ENCODE results near the gene ISG20L2. TPM values are rescaled to one million over a fixed set of nuclear protein-coding genes. Genes with fewer than 3 reads are reported as not detected.

The ISG20L2 gene
- total and polyA plus RNA-seq, 12 donors = 5.7 to 17.5 (median 13.3) TPM

DNA sequence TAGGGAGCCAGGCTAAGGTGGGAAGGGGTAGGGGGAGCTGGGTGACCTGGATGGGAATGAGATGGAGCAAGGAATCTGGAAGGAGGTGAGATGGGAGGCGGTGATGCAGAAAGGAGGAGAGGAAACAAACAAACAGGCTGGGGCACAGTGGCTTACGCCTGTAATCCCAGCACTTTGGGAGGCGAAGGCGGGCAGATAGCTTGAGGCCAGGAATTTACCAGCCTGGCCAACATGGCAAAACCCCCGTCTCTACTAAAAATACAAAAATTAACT, 33.9 kb downstream of the ISG20L2 start:
- TF ChIP-seq, protein P1, sequence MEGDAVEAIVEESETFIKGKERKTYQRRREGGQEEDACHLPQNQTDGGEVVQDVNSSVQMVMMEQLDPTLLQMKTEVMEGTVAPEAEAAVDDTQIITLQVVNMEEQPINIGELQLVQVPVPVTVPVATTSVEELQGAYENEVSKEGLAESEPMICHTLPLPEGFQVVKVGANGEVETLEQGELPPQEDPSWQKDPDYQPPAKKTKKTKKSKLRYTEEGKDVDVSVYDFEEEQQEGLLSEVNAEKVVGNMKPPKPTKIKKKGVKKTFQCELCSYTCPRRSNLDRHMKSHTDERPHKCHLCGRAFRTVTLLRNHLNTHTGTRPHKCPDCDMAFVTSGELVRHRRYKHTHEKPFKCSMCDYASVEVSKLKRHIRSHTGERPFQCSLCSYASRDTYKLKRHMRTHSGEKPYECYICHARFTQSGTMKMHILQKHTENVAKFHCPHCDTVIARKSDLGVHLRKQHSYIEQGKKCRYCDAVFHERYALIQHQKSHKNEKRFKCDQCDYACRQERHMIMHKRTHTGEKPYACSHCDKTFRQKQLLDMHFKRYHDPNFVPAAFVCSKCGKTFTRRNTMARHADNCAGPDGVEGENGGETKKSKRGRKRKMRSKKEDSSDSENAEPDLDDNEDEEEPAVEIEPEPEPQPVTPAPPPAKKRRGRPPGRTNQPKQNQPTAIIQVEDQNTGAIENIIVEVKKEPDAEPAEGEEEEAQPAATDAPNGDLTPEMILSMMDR (IDR thresholded peaks at IDR 0.05) = no peak
- DNase-seq (no peak), ATAC-seq (no peak)
- WGBS, 2 donors = 94 to 98% methylated on average over 5 of the region's 5 CpGs
- H3K36me3 ChIP-seq = no peaks in the 10 kb centered on the region
- no peak overlapping the region for H3K27ac ChIP-seq
- intact Hi-C loops (cut with DNase I) = loop anchor here in 8 of 10 donors (10.0 kb wide), 5 partner anchors 60 to 230 kb away; partner anchors contain the start of genes NTRK1 (in 3 of the 8), INSRR (in 1 of the 8) and LRRC71 (in 1 of the 8)
- H3K27me3 ChIP-seq = peaks cover 0 to 52% (median 39%) of the 10 kb centered on the region in 7 donors
- H3K9me3 ChIP-seq = no peaks in the 10 kb centered on the region
- no peak overlapping the region for H3K4me3 ChIP-seq
- peaks cover 0 to 20% (median 11%) of the 10 kb centered on the region in 9 donors for H3K4me1 ChIP-seq

DNA sequence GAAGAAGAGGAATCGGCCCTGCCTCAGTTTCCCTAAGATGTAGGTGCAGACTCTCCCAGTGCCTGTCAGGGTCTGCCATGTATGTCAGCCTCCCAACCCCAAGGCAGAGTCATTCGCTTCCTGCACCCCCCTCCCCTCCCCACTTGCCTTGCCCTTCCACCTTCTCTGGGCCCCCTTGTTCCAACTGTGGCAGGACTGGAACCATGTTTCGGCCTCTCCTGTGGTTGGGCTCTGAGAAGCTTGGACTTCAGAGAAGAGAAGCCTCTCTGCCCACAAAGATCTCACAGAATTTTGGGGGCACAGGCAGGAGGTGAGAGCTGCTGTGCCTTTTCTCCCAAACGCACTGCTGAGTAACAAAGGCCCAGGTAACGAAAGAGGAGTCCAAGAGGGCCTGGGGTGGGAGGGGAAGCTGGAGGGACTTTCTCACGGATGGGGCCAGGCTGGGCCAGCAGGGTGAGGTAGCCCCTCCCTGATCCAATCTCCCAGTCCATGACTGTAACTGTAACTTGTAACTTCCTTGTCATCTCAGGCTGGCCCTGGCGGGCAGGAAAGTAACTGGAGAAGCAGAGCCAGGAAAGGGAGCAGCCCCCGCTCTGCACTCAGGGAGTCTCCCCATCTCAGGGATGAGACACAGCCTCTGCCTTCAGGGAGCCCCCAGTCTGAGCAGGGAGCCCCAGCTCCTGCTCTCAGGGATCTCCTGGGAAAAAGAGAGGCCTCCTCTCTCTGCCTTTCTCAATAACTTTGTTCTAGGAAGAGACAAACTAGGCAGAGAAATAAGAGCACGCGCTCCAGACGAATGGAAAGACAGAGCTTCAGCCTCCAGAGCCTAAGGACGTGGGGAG, 34.5 kb downstream of the ISG20L2 start:
- Histone ChIP-seq H3K9me3 (no peaks in the 10 kb centered on the region), H3K4me1 (peaks cover 0 to 25% (median 16%) of the 10 kb centered on the region in 9 donors), H3K4me3 (no peak overlapping the region), H3K27me3 (peaks cover 0 to 53% (median 38%) of the 10 kb centered on the region in 7 donors), H3K27ac (no peak overlapping the region), H3K36me3 (no peaks in the 10 kb centered on the region)
- ATAC-seq (no peak), DNase-seq (no peak)
- TF ChIP-seq, protein P1 (IDR thresholded peaks at IDR 0.05) = no peak
- WGBS, 2 donors = 82 to 85% methylated on average over 12 of the region's 12 CpGs
- intact Hi-C loops (cut with DNase I) = loop anchor here in 8 of 10 donors (10.0 kb wide), 5 partner anchors 59 to 231 kb away; partner anchors contain the start of genes NTRK1 (in 3 of the 8), INSRR (in 1 of the 8) and LRRC71 (in 1 of the 8)

DNA sequence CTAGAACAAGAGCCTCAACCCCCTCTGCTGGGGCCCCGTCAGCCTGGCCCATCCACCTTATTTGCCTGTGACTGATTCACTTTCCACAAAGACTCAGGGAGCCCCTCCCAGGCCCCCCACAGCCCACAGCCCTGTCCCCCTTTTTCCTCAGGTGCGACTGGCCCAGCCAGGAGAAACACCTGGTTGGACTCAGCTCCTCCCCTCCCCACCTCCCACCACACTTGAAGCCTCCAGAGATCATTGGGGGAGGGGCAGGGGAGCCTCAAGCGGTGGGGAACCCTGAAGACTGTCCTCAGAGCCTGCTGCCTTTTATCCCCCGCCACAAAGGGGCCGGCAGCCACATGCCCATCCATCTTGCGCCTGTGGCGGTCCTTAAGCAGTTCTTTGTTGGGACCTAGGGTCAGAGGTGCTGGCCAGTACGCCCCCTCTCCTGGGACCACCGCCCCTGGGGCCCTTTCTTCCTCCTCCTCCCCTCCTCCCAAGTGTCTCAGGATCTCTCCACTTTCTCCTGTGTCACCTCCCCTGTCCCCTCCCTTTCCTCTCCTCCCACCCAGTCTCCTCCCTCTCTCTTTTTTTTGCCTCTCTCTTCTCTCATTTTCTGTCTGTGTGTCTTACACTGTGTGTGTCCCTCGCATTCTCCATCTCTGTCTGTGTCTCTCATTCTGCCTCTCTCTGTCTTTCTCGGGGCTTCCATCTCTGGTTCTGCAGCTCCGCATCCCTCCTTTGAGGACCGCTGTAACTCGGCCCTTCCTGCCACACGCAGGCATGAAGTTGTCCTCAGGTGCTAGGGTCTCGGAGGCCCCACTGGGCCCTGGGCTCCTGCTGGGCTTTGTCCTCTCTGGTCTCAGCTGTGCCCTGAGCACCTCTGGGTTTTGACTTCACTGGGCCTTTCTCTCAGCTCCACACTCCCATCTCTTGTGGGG, 35.4 kb downstream of the ISG20L2 start:
- ATAC-seq (peak in 1 of 8 donors; percentile 11), DNase-seq (no peak)
- 56 to 57% methylated on average over 16 of the region's 16 CpGs for WGBS, 2 donors
- no peak overlapping the region for H3K27ac ChIP-seq
- TF ChIP-seq, protein P1 (IDR thresholded peaks at IDR 0.05) = no peak
- H3K36me3 ChIP-seq = no peaks in the 10 kb centered on the region
- H3K4me3 ChIP-seq = no peak overlapping the region
- H3K9me3 ChIP-seq = no peaks in the 10 kb centered on the region
- peaks cover 0 to 26% (median 17%) of the 10 kb centered on the region in 9 donors for H3K4me1 ChIP-seq
- H3K27me3 ChIP-seq = peaks cover 0 to 62% (median 40%) of the 10 kb centered on the region in 7 donors
- intact Hi-C loops (cut with DNase I) = loop anchor here in 8 of 10 donors (10.0 kb wide), 5 partner anchors 58 to 232 kb away; partner anchors contain the start of genes NTRK1 (in 3 of the 8), INSRR (in 1 of the 8) and LRRC71 (in 1 of the 8)

DNA sequence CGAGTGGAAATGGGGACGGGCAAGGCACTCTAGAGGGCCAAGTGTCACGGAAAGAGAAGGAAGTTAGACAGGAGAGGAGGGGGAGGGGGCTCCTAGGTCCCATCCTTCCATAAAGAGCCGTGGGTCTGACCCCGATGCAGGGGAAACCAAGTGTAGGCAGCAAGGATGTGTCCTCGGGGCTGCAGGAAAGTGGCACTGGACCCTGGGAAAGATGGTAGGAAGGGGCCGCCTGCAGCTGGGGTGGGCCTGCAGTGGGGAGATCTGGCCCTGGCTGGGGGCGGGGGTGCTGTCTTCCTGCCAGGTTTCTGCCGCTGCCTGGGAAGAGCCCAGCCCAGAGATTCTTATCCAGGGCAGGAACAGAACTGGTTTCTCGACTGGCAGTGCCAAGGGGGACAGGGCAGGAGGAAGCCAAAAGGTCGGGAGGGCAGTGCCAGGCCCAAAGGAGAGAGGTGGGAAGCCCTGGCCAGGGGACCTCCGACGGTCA, 36.1 kb downstream of the ISG20L2 start:
- Histone ChIP-seq H3K27ac (no peak overlapping the region), H3K4me3 (no peak overlapping the region), H3K36me3 (no peaks in the 10 kb centered on the region), H3K4me1 (peaks cover 0 to 26% (median 17%) of the 10 kb centered on the region in 9 donors), H3K27me3 (peaks cover 0 to 68% (median 46%) of the 10 kb centered on the region in 7 donors), H3K9me3 (no peaks in the 10 kb centered on the region)
- 22 to 33% methylated on average over 13 of the region's 13 CpGs for WGBS, 2 donors
- intact Hi-C loops (cut with DNase I) = loop anchor here in 8 of 10 donors (10.0 kb wide), 5 partner anchors 58 to 232 kb away; partner anchors contain the start of genes NTRK1 (in 3 of the 8), INSRR (in 1 of the 8) and LRRC71 (in 1 of the 8)
- ATAC-seq (no peak), DNase-seq (no peak)
- TF ChIP-seq, protein P1 (IDR thresholded peaks at IDR 0.05) = no peak
